GM12878 (cell line): ENCODE measurements around the gene COPS6. TPM values are rescaled to one million over a fixed set of nuclear protein-coding genes. Genes with fewer than 3 reads are reported as not detected.

ENCODE experiments used
- ATF2 ChIP-seq: IDR thresholded peaks from 2 replicates; pipeline ENCODE4 v1.6.1; 2012; ENCODE audit warnings: low read length, inconsistent platforms
- BCL3 ChIP-seq: IDR thresholded peaks from 2 replicates; pipeline ENCODE4 v1.6.1; 2011; ENCODE audit warnings: borderline replicate concordance, low read depth, mild to moderate bottlenecking, moderate library complexity, low read length; ENCODE audit not compliant: insufficient read depth, poor library complexity, severe bottlenecking
- BHLHE40 ChIP-seq, 2 experiments: fragments of 450-650 bp in 1 of 2; IDR thresholded peaks; 2 replicates each; pipeline ENCODE4 v1.6.1; 2011 to 2017; ENCODE audit warnings: low read depth in 2 of 2, borderline replicate concordance in 1 of 2, improper control_type of control experiment in 1 of 2, low read length in 1 of 2, mild to moderate bottlenecking in 1 of 2
- ETV6 ChIP-seq, 2 experiments: fragments of 450-650 bp in 1 of 2; IDR thresholded peaks in 1 of 2; conservative IDR thresholded peaks in 1 of 2; 2 replicates each; pipeline ENCODE4 v1.6.1; 2014; ENCODE audit warnings: antibody characterized with exemption in 1 of 2, borderline replicate concordance in 1 of 2, low read depth in 1 of 2, mild to moderate bottlenecking in 1 of 2, moderate library complexity in 1 of 2
- HDAC2 ChIP-seq: fragments of 200-600 bp; sonication (generic); IDR thresholded peaks from 2 replicates; pipeline ENCODE4 v1.6.1; 2017
- IRF5 ChIP-seq: fragments of 450-650 bp; IDR thresholded peaks from 2 replicates; pipeline ENCODE4 v1.6.1; 2017; ENCODE audit warnings: borderline replicate concordance
- LARP7 ChIP-seq: fragments of 450-650 bp; IDR thresholded peaks from 2 replicates; pipeline ENCODE4 v1.6.1; 2017; ENCODE audit warnings: mild to moderate bottlenecking
- MTA2 ChIP-seq: fragments of 450-650 bp; IDR thresholded peaks from 2 replicates; pipeline ENCODE4 v1.6.1; 2016; ENCODE audit warnings: low read depth, mild to moderate bottlenecking, moderate library complexity
- NFIC ChIP-seq: IDR thresholded peaks from 2 replicates; pipeline ENCODE4 v1.6.1; 2012; ENCODE audit warnings: low read depth, mild to moderate bottlenecking, inconsistent platforms, low read length, moderate library complexity
- PAX5 ChIP-seq: IDR thresholded peaks from 2 replicates; pipeline ENCODE4 v1.6.1; 2011; ENCODE audit warnings: low read depth, low read length, borderline replicate concordance
- PBX3 ChIP-seq: IDR thresholded peaks from 2 replicates; pipeline ENCODE4 v1.6.1; 2011; ENCODE audit warnings: mild to moderate bottlenecking, low read depth, low read length, moderate library complexity; ENCODE audit not compliant: insufficient replicate concordance
- PRDM15 ChIP-seq: fragments of 450-650 bp; formaldehyde crosslinking; IDR thresholded peaks from 2 replicates; pipeline ENCODE4 v1.4.0; 2020; ENCODE audit warnings: mild to moderate bottlenecking, moderate library complexity
- RCOR1 ChIP-seq: conservative IDR thresholded peaks from 2 replicates; pipeline ENCODE4 v1.6.1; 2012; ENCODE audit warnings: low read depth, low read length, improper control_type of control experiment
- SMC3 ChIP-seq: IDR thresholded peaks from 2 replicates; pipeline ENCODE4 v1.6.1; 2011; ENCODE audit warnings: low read length, improper control_type of control experiment, borderline replicate concordance
- SP1 ChIP-seq: IDR thresholded peaks from one replicate; pipeline ENCODE4 v1.6.1; 2011; ENCODE audit warnings: low read depth, low read length
- SREBF1 ChIP-seq: IDR thresholded peaks from 2 replicates; pipeline ENCODE4 v1.6.1; 2012; ENCODE audit warnings: mild to moderate bottlenecking, low read length
- SRF ChIP-seq, 2 experiments: IDR thresholded peaks; 2 replicates each; pipeline ENCODE4 v1.6.1; 2011; ENCODE audit warnings: low read depth in 2 of 2, low read length in 2 of 2, mild to moderate bottlenecking in 1 of 2, moderate library complexity in 1 of 2
- polyA plus RNA-seq, 11 experiments: library from polyadenylated mRNA; depleted of rRNA in 4 of 11; unstranded in 6 of 11; stranded (reverse) in 5 of 11; fragments of >200 nt; fragmentation: Nextera tagmentation in 4 of 11; fragmentation: Illumina TruSeq in 1 of 11; extraction: Ambion mirVana in 4 of 11; extraction: Trizol in 1 of 11; gene quantifications; 1 replicate in 1 of 11; 2 replicates in 10 of 11; pipeline versions ENCODE4 v1.2.1 to v1.2.3, GENCODE V29; 2011 to 2016; ENCODE audit warnings: inconsistent platforms in 2 of 11, missing spikeins in 2 of 11, low read depth in 1 of 11
- total RNA-seq, 4 experiments: library from RNA; depleted of rRNA in 3 of 4; stranded (reverse); fragments of >200 nt in 3 of 4; fragmentation: Illumina TruSeq in 1 of 4; extraction: Trizol in 1 of 4; gene quantifications; 2 replicates each; pipeline versions ENCODE4 v1.2.1 to v1.2.3, GENCODE V29; 2013 to 2021

The COPS6 gene
- total and polyA plus RNA-seq, 10 of the 15 experiments (the other 5 are each of a cell fraction or from before 2014, with no cell fraction given): 28.5 to 182 (median 81.5) TPM

GRCh38 chr7:100100420-100101015 is 11.7 kb downstream of the COPS6 start (continued):
- no peak for TF ChIP-seq IRF5
- peak; percentile 38 to 84; a peak in 3 of 4 replicates for TF ChIP-seq BHLHE40 (IDR thresholded peaks at IDR 0.05; ENCODE audit: borderline replicate concordance in 1 of 2, low read depth in 2 of 2, low read length in 1 of 2)
- no peak for TF ChIP-seq RCOR1
- TF ChIP-seq ETV6 (conservative IDR thresholded peaks at IDR 0.05 in 1 of 2, IDR thresholded peaks at IDR 0.05 in 1 of 2; ENCODE audit: borderline replicate concordance in 1 of 2, low read depth in 1 of 2): no peak
- no peak for TF ChIP-seq PAX5
- TF ChIP-seq SRF (IDR thresholded peaks at IDR 0.05; ENCODE audit: low read depth in 2 of 2, low read length in 2 of 2): 0 out of 4 replicates have a peak, but pooled peaks of 1 of the 2 experiments have one; percentile 25
- TF ChIP-seq SREBF1: no peak
- no peak for TF ChIP-seq ATF2
- TF ChIP-seq SMC3: no peak
- TF ChIP-seq LARP7: peak; percentile 86; the same call in 1 of the 2 replicates
- TF ChIP-seq NFIC: no peak
- TF ChIP-seq HDAC2: peak; percentile 96
- no peak for TF ChIP-seq MTA2
- TF ChIP-seq PRDM15 (CRISPR knock-in tag): no peak
- peak; percentile 70 for TF ChIP-seq BCL3
- TF ChIP-seq PBX3: no peak
- TF ChIP-seq SP1: peak; percentile 74
